GM12878 (cell line): Measurements from ENCODE around the gene KRT86.

Source experiments
- CREB1 ChIP-seq: IDR thresholded peaks from 2 replicates; pipeline ENCODE4 v1.6.1; 2012; ENCODE audit warnings: low read depth, mild to moderate bottlenecking, inconsistent platforms
- EP300 ChIP-seq, 2 experiments: fragments of 150-350 bp in 1 of 2; IDR thresholded peaks; 2 replicates each; pipeline ENCODE4 v1.6.1; 2011 to 2012; ENCODE audit warnings: low read depth in 2 of 2, low read length in 2 of 2, borderline replicate concordance in 1 of 2, improper control_type of control experiment in 1 of 2, inconsistent platforms in 1 of 2; ENCODE audit not compliant: control insufficient read depth in 1 of 2
- MYC ChIP-seq: IDR thresholded peaks from 2 replicates; pipeline ENCODE4 v1.6.1; 2011; ENCODE audit warnings: mild to moderate bottlenecking, low read length, moderate library complexity, inconsistent platforms; ENCODE audit not compliant: insufficient read depth, insufficient replicate concordance, insufficient read length, severe bottlenecking
- RFX5 ChIP-seq: IDR thresholded peaks from 2 replicates; pipeline ENCODE4 v1.6.1; 2011; ENCODE audit warnings: low read depth, low read length, improper control_type of control experiment
- SP1 ChIP-seq: IDR thresholded peaks from one replicate; pipeline ENCODE4 v1.6.1; 2011; ENCODE audit warnings: low read depth, low read length
- TF ChIP-seq, protein P1 (sequence below): fragments of 450-650 bp; formaldehyde crosslinking; IDR thresholded peaks from 2 replicates; pipeline ENCODE4 v1.4.0; 2020; ENCODE audit warnings: mild to moderate bottlenecking, moderate library complexity
- TF ChIP-seq, protein P2 (sequence below), 3 experiments: IDR thresholded peaks in 2 of 3; conservative IDR thresholded peaks in 1 of 3; 2 replicates each; pipeline ENCODE4 v1.5.1; 2011; ENCODE audit warnings: low read depth in 3 of 3, low read length in 3 of 3, mild to moderate bottlenecking in 3 of 3, control low read depth in 2 of 3, moderate library complexity in 2 of 3, inconsistent platforms in 1 of 3, mixed read lengths in 1 of 3; ENCODE audit not compliant: control insufficient read depth in 2 of 3, insufficient read depth in 1 of 3; ENCODE audit errors: extremely low read depth in 1 of 3

DNA sequence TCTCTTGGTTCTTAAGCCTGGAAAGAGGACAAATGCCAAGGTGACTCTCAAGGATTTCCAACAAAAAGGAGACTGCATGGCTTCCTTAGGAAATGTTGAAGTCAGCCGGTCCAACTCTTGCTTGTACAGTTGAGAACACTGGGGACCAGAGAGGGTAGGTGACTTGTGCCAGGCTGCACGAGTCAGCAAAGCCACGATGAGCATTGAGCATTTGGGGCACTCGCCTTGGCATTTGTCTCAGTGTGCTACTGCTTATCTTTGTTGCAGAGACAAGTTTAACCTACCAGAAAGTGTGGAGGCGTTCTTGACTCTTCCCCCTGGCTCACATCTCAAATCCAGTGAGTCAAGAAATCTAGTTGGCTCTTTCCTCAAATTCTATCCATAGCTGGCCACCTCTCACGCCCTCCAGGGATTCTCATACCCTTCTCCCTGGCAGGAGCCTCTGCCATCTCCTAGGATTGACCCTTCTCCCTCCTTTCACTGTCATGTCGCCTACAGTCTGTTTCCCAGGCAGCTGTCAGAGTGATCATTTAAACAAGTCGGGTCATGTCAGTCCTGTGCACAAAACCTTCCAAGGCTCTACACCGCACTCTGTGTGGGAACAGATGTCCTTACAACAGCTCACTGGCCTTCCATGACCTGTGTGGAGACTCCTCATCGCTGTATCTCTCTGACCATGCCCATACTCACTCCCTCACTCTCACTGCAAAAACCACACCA, 64.0 kb downstream of the KRT86 start:
- TF ChIP-seq SP1 (no peak), EP300 (IDR thresholded peaks at IDR 0.05; ENCODE audit: borderline replicate concordance in 1 of 2, control insufficient read depth in 1 of 2, low read depth in 2 of 2, low read length in 2 of 2) (no peak), CREB1 (no peak), MYC (no peak), RFX5 (no peak)
- TF ChIP-seq, protein P1, sequence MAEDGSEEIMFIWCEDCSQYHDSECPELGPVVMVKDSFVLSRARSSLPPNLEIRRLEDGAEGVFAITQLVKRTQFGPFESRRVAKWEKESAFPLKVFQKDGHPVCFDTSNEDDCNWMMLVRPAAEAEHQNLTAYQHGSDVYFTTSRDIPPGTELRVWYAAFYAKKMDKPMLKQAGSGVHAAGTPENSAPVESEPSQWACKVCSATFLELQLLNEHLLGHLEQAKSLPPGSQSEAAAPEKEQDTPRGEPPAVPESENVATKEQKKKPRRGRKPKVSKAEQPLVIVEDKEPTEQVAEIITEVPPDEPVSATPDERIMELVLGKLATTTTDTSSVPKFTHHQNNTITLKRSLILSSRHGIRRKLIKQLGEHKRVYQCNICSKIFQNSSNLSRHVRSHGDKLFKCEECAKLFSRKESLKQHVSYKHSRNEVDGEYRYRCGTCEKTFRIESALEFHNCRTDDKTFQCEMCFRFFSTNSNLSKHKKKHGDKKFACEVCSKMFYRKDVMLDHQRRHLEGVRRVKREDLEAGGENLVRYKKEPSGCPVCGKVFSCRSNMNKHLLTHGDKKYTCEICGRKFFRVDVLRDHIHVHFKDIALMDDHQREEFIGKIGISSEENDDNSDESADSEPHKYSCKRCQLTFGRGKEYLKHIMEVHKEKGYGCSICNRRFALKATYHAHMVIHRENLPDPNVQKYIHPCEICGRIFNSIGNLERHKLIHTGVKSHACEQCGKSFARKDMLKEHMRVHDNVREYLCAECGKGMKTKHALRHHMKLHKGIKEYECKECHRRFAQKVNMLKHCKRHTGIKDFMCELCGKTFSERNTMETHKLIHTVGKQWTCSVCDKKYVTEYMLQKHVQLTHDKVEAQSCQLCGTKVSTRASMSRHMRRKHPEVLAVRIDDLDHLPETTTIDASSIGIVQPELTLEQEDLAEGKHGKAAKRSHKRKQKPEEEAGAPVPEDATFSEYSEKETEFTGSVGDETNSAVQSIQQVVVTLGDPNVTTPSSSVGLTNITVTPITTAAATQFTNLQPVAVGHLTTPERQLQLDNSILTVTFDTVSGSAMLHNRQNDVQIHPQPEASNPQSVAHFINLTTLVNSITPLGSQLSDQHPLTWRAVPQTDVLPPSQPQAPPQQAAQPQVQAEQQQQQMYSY (CRISPR knock-in tag): no peak
- TF ChIP-seq, protein P2, sequence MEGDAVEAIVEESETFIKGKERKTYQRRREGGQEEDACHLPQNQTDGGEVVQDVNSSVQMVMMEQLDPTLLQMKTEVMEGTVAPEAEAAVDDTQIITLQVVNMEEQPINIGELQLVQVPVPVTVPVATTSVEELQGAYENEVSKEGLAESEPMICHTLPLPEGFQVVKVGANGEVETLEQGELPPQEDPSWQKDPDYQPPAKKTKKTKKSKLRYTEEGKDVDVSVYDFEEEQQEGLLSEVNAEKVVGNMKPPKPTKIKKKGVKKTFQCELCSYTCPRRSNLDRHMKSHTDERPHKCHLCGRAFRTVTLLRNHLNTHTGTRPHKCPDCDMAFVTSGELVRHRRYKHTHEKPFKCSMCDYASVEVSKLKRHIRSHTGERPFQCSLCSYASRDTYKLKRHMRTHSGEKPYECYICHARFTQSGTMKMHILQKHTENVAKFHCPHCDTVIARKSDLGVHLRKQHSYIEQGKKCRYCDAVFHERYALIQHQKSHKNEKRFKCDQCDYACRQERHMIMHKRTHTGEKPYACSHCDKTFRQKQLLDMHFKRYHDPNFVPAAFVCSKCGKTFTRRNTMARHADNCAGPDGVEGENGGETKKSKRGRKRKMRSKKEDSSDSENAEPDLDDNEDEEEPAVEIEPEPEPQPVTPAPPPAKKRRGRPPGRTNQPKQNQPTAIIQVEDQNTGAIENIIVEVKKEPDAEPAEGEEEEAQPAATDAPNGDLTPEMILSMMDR (IDR thresholded peaks at IDR 0.05 in 2 of 3, conservative IDR thresholded peaks at IDR 0.05 in 1 of 3; ENCODE audit: control insufficient read depth in 2 of 3, extremely low read depth in 1 of 3, insufficient read depth in 1 of 3, low read depth in 3 of 3, low read length in 3 of 3): no peak
